ENCODE data around the gene RGS9. TPM values are rescaled to one million over a fixed set of nuclear protein-coding genes. Genes with fewer than 3 reads are reported as not detected.

RGS9 gene
- total RNA-seq, 2 experiments from 2014 or later, result 13.7 to 26.4 TPM

- no peaks in the 10 kb centered on the region for H3K9me2 ChIP-seq (ENCODE audit: insufficient read depth, low read length)
Observed at GRCh38 chr17:65156185-65156834, 19.1 kb downstream of the RGS9 start.

GRCh38 chr17:65156835-65157565 is 19.8 kb downstream of the RGS9 start:
- no TSS peak for BruUV-seq (replicated peaks)
- H2AFZ ChIP-seq (ENCODE audit: low read length), result no peak overlapping the region
- H4K20me1 ChIP-seq (ENCODE audit: insufficient read depth, low read length), result no peaks in the 10 kb centered on the region
- no peak for DNase-seq (ENCODE audit: low spot score)
- H3K4me3 ChIP-seq (ENCODE audit: low read depth, low read length, poor library complexity, severe bottlenecking), result no peak overlapping the region
- H3K4me1 ChIP-seq (ENCODE audit: insufficient read depth, low read length, poor library complexity, severe bottlenecking), result peaks cover 27% of the 10 kb centered on the region
- intact Hi-C loops (cut with micrococcal nuclease; ENCODE audit: unreplicated experiment), result no loop called here
- POLR2A ChIA-PET, result interaction anchor here (1.0 to 1.3 kb wide), 2 partner anchors 18 to 50 kb away, joined by 3 to 4 read pairs; no protein-coding TSS in a partner anchor
- H3K27ac ChIP-seq (ENCODE audit: low read depth, low read length, poor library complexity, severe bottlenecking), result no peak overlapping the region
- no peak overlapping the region for H3K4me2 ChIP-seq (ENCODE audit: low read length)
- H3K9me2 ChIP-seq (ENCODE audit: insufficient read depth, low read length), result no peaks in the 10 kb centered on the region
- CTCF ChIA-PET (ENCODE audit: unreplicated experiment), result no interaction called here
- H3K79me2 ChIP-seq (ENCODE audit: insufficient read depth, low read depth, low read length), result no peaks in the 10 kb centered on the region
- no peak for TF ChIP-seq EZH2phosphoT487 (IDR thresholded peaks at IDR 0.05; ENCODE audit: borderline replicate concordance, low read depth, low read length)
- TF ChIP-seq, protein P1, sequence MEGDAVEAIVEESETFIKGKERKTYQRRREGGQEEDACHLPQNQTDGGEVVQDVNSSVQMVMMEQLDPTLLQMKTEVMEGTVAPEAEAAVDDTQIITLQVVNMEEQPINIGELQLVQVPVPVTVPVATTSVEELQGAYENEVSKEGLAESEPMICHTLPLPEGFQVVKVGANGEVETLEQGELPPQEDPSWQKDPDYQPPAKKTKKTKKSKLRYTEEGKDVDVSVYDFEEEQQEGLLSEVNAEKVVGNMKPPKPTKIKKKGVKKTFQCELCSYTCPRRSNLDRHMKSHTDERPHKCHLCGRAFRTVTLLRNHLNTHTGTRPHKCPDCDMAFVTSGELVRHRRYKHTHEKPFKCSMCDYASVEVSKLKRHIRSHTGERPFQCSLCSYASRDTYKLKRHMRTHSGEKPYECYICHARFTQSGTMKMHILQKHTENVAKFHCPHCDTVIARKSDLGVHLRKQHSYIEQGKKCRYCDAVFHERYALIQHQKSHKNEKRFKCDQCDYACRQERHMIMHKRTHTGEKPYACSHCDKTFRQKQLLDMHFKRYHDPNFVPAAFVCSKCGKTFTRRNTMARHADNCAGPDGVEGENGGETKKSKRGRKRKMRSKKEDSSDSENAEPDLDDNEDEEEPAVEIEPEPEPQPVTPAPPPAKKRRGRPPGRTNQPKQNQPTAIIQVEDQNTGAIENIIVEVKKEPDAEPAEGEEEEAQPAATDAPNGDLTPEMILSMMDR (conservative IDR thresholded peaks at IDR 0.05; ENCODE audit: low read length), result no peak
- H3K36me3 ChIP-seq (ENCODE audit: insufficient read depth, low read length), result peaks cover 5% of the 10 kb centered on the region; the same call in 1 of the 2 replicates
- H3K9me3 ChIP-seq (ENCODE audit: low read length), result no peaks in the 10 kb centered on the region

More at GRCh38 chr17:65156185-65156834, 19.1 kb downstream of the RGS9 start:
- POLR2A ChIA-PET, result interaction anchor here (0.7 to 1.9 kb wide), 10 partner anchors 8 to 185 kb away, joined by 3 to 15 read pairs (median 4); no protein-coding TSS in a partner anchor
- CTCF ChIA-PET (ENCODE audit: unreplicated experiment), result interaction anchor here (1.4 kb wide), 1 partner anchor 22 kb away, joined by 3 read pairs; no protein-coding TSS in a partner anchor
- no peak overlapping the region for H3K4me2 ChIP-seq (ENCODE audit: low read length)
- no peak overlapping the region for H3K4me3 ChIP-seq (ENCODE audit: low read depth, low read length, poor library complexity, severe bottlenecking)
- H4K20me1 ChIP-seq (ENCODE audit: insufficient read depth, low read length), result no peaks in the 10 kb centered on the region
- peak overlapping the region; percentile 72 for H3K27ac ChIP-seq (ENCODE audit: low read depth, low read length, poor library complexity, severe bottlenecking)
- TF ChIP-seq EZH2phosphoT487 (IDR thresholded peaks at IDR 0.05; ENCODE audit: borderline replicate concordance, low read depth, low read length), result no peak
- TF ChIP-seq, protein P1 (conservative IDR thresholded peaks at IDR 0.05; ENCODE audit: low read length), result no peak
- peaks cover 27% of the 10 kb centered on the region for H3K4me1 ChIP-seq (ENCODE audit: insufficient read depth, low read length, poor library complexity, severe bottlenecking)
- intact Hi-C loops (cut with micrococcal nuclease; ENCODE audit: unreplicated experiment), result no loop called here
- H3K9me3 ChIP-seq (ENCODE audit: low read length), result no peaks in the 10 kb centered on the region
- H2AFZ ChIP-seq (ENCODE audit: low read length), result no peak overlapping the region
- H3K79me2 ChIP-seq (ENCODE audit: insufficient read depth, low read depth, low read length), result no peaks in the 10 kb centered on the region
- no TSS peak for BruUV-seq (replicated peaks)
- H3K36me3 ChIP-seq (ENCODE audit: insufficient read depth, low read length), result peaks cover 5% of the 10 kb centered on the region; the same call in 1 of the 2 replicates
- DNase-seq (ENCODE audit: low spot score), result no peak

Measured in OCI-LY7 (cell line).